NT2/D1 (cell line): ENCODE data around the gene DIS3L2.

Source experiments
- SUZ12 ChIP-seq: IDR thresholded peaks from 2 replicates; pipeline ENCODE4 v1.6.1; 2011; ENCODE audit not compliant: insufficient read length, insufficient read depth; ENCODE audit errors: extremely low read depth
- YY1 ChIP-seq: IDR thresholded peaks from 2 replicates; pipeline ENCODE4 v1.6.1; 2011; ENCODE audit not compliant: insufficient read length, insufficient read depth

DNA sequence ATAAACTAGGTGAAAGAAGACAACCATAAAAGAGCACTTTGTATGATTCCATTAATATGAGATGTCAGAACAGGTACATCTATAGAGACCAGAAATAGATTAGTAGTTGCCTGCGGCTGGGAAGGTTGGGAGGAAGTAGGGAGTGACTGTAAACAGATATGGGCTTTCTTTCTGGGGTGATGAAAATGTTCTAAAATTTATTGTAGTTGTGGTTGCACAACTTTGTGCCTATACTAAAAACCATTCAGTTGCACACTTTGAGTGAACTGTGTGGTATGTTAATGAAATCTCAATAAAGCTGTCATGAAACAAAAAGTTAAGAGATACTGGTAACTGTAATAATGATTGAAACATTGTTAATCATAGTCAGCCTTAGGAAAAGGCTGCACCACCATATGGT, 264.4 kb downstream of the DIS3L2 start:
- no peak for TF ChIP-seq YY1
- no peak for TF ChIP-seq SUZ12
